DOHH2 (cell line): ENCODE measurements around the gene CRAMP1.
A peak's percentile ranks its signal among the peaks of the same experiment; 100 is the strongest.
"Not testable (repeated sequence)": the region's sequence is repeated elsewhere in the genome, so short reads cannot be mapped to it uniquely, and the experiment has no call there.

ENCODE experiments used
- H3F3A ChIP-seq: fragments of 200-600 bp; sonication (generic), shearing (Covaris generic); 2 replicates; pipeline ENCODE4 v1.6.0; 2016; ENCODE audit warnings: antibody characterized with exemption, mild to moderate bottlenecking; ENCODE audit not compliant: control insufficient read depth, insufficient read depth
- H3K27ac ChIP-seq: fragments of 200-600 bp; sonication (generic); 2 replicates; pipeline ENCODE4 v1.5.1; 2014; ENCODE audit warnings: low read depth, mild to moderate bottlenecking, low read length, moderate library complexity
- H3K27me3 ChIP-seq: fragments of 200-600 bp; sonication (generic); 2 replicates; pipeline ENCODE4 v1.6.1; 2014; ENCODE audit warnings: mild to moderate bottlenecking, low read length, mixed read lengths; ENCODE audit not compliant: control insufficient read depth
- H3K36me3 ChIP-seq: fragments of 200-600 bp; sonication (generic); 2 replicates; pipeline ENCODE4 v1.6.1; 2014; ENCODE audit warnings: mild to moderate bottlenecking, low read length, moderate library complexity, mixed read lengths; ENCODE audit not compliant: control insufficient read depth
- H3K4me1 ChIP-seq: fragments of 200-600 bp; sonication (generic); 2 replicates; pipeline ENCODE4 v1.6.1; 2014; ENCODE audit warnings: mild to moderate bottlenecking, low read length, mixed read lengths; ENCODE audit not compliant: control insufficient read depth
- H3K4me2 ChIP-seq: fragments of 200-600 bp; sonication (generic); 2 replicates; pipeline ENCODE4 v1.6.0; 2014; ENCODE audit warnings: mild to moderate bottlenecking, low read length, moderate library complexity
- H3K4me3 ChIP-seq: fragments of 200-600 bp; sonication (generic); 2 replicates; pipeline ENCODE4 v1.5.1; 2014; ENCODE audit warnings: mild to moderate bottlenecking, low read length, mixed read lengths
- H3K79me2 ChIP-seq: fragments of 200-600 bp; sonication (generic); 2 replicates; pipeline ENCODE4 v1.6.1; 2014; ENCODE audit warnings: mild to moderate bottlenecking, low read length, mixed read lengths; ENCODE audit not compliant: control insufficient read depth
- H3K9me2 ChIP-seq: fragments of 200-600 bp; sonication (generic); replicated peaks from 2 replicates; pipeline ENCODE4 v1.6.1; 2014; ENCODE audit warnings: mild to moderate bottlenecking, low read length, mixed read lengths; ENCODE audit not compliant: control insufficient read depth
- H3K9me3 ChIP-seq: fragments of 200-600 bp; sonication (generic); 2 replicates; pipeline ENCODE4 v1.6.1; 2014; ENCODE audit warnings: antibody characterized with exemption, low read length, mixed read lengths; ENCODE audit not compliant: control insufficient read depth, insufficient read depth
- H4K20me1 ChIP-seq: fragments of 200-600 bp; sonication (generic); 2 replicates; pipeline ENCODE4 v1.6.0; 2014; ENCODE audit warnings: low read depth, mild to moderate bottlenecking, antibody characterized with exemption, low read length, moderate library complexity; ENCODE audit not compliant: control insufficient read depth, insufficient read depth
- CTCF ChIP-seq: fragments of 200-600 bp; sonication (generic); IDR thresholded peaks from one replicate; pipeline ENCODE4 v1.5.1; 2014; ENCODE audit warnings: antibody characterized with exemption, mild to moderate bottlenecking, low read depth, low read length; ENCODE audit not compliant: poor library complexity, severe bottlenecking
- EZH2phosphoT487 ChIP-seq: fragments of 200-600 bp; sonication (generic); IDR thresholded peaks from 2 replicates; pipeline ENCODE4 v1.6.1; 2017; ENCODE audit warnings: borderline replicate concordance, mild to moderate bottlenecking, antibody characterized with exemption, low read length, moderate library complexity, mixed read lengths

Gene CRAMP1

GRCh38 chr16:1700246-1700645, 88.1 kb downstream of the CRAMP1 start:
- peaks cover 9% of the 10 kb centered on the region for H3K79me2 ChIP-seq
- H3F3A ChIP-seq = peaks cover 30% of the 10 kb centered on the region
- no peaks in the 10 kb centered on the region for H3K9me2 ChIP-seq
- H3K27ac ChIP-seq = no peak overlapping the region
- H3K4me1 ChIP-seq = peaks cover 10% of the 10 kb centered on the region
- H3K4me2 ChIP-seq = no peak overlapping the region
- H3K36me3 ChIP-seq = peaks cover 75% of the 10 kb centered on the region
- no peak for TF ChIP-seq EZH2phosphoT487
- no peak for TF ChIP-seq CTCF
- H4K20me1 ChIP-seq = no peaks in the 10 kb centered on the region
- no peak overlapping the region for H3K4me3 ChIP-seq
- H3K9me3 ChIP-seq = no peaks in the 10 kb centered on the region
- no peaks in the 10 kb centered on the region for H3K27me3 ChIP-seq

GRCh38 chr16:1701216-1701878, 89.2 kb downstream of the CRAMP1 start:
- no peak overlapping the region for H3K4me2 ChIP-seq
- H3K4me1 ChIP-seq = peaks cover 10% of the 10 kb centered on the region
- peaks cover 13% of the 10 kb centered on the region for H3K79me2 ChIP-seq
- H3K27me3 ChIP-seq = no peaks in the 10 kb centered on the region
- H3K27ac ChIP-seq = no peak overlapping the region
- H3F3A ChIP-seq = peaks cover 30% of the 10 kb centered on the region
- H3K9me2 ChIP-seq = no peaks in the 10 kb centered on the region
- TF ChIP-seq EZH2phosphoT487 = no peak
- no peak overlapping the region for H3K4me3 ChIP-seq
- H4K20me1 ChIP-seq = no peaks in the 10 kb centered on the region
- H3K36me3 ChIP-seq = peaks cover 67% of the 10 kb centered on the region
- H3K9me3 ChIP-seq = no peaks in the 10 kb centered on the region

- Histone ChIP-seq H3K36me3 (peaks cover 57% of the 10 kb centered on the region), H4K20me1 (peaks cover 12% of the 10 kb centered on the region; the same call in 1 of the 2 replicates), H3F3A (peaks cover 30% of the 10 kb centered on the region), H3K27ac (peak overlapping the region; percentile 69), H3K4me3 (peak overlapping the region; percentile 88), H3K4me1 (peaks cover 39% of the 10 kb centered on the region), H3K79me2 (peaks cover 53% of the 10 kb centered on the region), H3K4me2 (peak overlapping the region; percentile 69)
- not testable (repeated sequence) for H3K9me2 ChIP-seq, H3K27me3 ChIP-seq, H3K9me3 ChIP-seq
Observed at GRCh38 chr16:1705324-1705687, 93.1 kb downstream of the CRAMP1 start.

- peaks cover 58% of the 10 kb centered on the region for H3K79me2 ChIP-seq
- H3F3A ChIP-seq = peaks cover 33% of the 10 kb centered on the region
- H3K9me3 ChIP-seq = no peaks in the 10 kb centered on the region
- H3K27me3 ChIP-seq = no peaks in the 10 kb centered on the region
- TF ChIP-seq EZH2phosphoT487 = no peak
- TF ChIP-seq CTCF = peak; percentile 73
- H3K27ac ChIP-seq = peak within 1 kb of the TSS; percentile 69
- peaks cover 43% of the 10 kb centered on the region for H3K4me1 ChIP-seq
- peak within 1 kb of the TSS; percentile 98 for H3K4me2 ChIP-seq
- peak within 1 kb of the TSS; percentile 88 for H3K4me3 ChIP-seq
- no peaks in the 10 kb centered on the region for H3K9me2 ChIP-seq
- peaks cover 52% of the 10 kb centered on the region for H3K36me3 ChIP-seq
- peaks cover 12% of the 10 kb centered on the region; the same call in 1 of the 2 replicates for H4K20me1 ChIP-seq
Observed at GRCh38 chr16:1705688-1706385, 93.7 kb downstream of the CRAMP1 start, which contains the start of gene MAPK8IP3. MAPK8IP3 (plus strand) TSS chr16:1706195; CDS start chr16:1706340, 145 bp downstream.
